Measurements from ENCODE around the gene RPS19BP1.

The RPS19BP1 gene

DNA sequence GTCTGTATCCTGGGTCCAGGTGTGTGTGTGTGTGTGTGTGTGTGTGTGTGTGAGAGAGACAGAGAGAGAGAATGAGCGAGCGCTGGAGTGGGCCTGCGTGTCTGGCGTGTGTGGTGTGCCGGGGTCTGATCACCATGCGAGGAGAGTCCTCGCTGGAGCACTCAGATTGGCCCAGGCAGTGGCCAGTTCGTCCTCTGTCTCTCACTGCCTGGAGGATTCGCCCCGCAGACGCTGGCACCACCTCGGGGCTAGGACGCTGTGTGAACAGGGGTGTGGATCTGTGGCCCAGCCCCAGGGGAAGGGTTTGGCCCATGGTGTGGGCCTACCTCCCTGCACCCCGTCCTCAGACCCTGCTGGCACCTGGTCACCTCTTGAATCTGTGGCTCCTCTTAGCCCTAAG lies 26.4 kb upstream of the RPS19BP1 start:
- DNase-seq = no peak

DNA sequence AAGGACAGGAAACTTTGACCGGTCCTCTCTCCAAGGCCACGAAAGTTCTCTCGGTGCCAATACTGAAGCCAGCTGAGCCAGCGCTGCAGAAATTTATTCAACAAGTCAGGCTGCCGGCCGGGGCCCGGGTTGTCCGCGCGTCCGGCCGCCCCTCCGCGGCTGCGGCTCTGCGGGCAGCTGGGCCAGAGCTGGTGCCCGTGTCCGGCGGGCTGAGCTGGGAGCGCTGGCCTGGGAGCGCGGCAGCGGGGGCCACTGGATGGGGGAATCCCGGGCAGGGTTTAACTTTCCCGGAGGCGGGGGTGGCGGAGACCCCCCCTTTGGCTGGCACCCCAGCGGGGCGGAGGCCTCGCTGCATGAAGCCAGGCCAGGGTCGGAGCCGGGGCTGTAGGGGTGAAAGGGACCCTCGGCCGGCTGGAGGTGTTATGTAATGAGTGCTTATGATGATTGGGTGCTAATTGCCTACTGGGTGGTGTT lies 25.7 kb upstream of the RPS19BP1 start:
- no peak for DNase-seq

DNA sequence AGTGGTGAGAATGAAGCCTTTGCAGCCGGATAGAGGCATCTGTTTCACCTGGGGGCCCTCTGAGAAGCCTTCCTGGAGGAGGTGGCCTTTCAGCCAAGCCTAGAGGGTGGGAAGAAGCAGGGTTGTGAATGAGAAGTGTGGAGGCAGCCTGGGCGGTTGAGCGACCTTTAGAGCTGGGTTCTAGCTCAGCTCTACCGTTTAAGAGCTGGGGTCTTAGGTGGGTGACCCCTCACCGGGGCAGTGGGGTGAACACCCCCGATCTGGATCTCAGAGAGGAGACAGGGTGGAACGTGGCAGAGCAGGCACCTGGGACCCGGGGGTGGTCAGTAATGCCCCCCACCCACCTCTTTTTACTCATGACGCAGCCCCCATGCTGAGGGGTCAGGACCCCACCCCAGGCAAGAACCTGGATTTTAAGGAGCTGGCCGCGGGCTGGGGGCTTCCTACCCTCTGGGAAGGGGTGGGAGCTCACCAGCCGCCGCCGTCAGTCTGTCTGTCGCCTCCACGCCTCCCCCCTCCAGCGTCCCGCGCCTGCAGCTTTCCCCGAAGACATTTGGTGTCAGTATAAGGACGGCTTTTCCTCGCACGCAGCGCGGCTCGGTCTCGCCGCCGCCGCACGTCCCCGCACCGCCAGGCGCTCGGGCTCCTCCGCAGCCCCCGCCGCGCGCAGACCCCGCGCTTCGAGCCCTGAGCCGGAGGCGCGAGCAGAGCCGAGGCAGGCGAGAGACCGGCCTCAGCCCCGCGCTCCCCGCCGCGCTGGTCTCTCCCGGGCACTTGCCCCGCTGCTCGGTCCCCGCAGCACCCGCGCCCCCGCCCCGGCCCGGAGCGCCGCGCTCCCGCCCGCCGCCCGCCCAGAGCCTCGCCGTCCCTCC lies 24.7 kb upstream of the RPS19BP1 start:
- no peak for DNase-seq

DNA sequence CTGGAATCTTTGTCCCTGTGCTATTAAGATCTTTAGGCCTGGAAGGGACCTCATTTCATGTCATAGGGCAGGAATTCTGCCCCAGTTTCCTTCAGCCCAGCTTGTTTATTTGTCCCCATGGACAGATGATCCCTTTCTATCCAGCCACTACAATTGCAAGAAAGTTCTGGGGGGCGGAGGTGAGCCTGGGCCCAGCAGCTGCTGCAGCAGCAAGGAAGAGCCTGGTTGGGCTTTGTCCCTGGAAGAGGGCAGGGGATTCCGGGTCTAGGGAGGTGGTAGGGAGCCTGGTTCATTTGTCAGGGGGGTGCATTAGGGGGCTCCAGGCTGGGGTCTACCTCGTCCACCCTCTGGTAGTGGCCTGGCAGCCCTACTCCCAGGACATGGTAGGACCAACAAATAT lies 21.6 kb upstream of the RPS19BP1 start:
- DNase-seq = no peak

DNA sequence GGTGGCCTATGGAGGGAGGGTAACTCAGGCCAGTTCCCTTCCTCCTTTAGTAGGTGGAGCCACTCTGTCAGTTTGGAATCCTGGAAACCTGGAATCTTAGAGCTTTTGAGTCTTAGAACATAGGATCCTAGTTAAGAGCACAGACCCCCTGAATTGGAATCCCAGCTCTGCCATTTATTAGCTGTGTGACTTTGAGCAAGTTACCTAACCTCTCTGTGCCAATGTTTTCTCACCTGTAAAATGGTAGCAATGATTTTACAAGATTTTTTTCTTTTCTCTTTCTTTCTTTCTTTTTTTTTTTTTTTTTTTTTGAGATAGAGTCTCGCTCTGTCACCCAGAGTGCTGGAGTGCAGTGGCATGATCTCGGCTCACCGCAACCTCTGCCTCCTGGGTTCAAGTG lies 20.9 kb upstream of the RPS19BP1 start:
- DNase-seq = no peak

DNA sequence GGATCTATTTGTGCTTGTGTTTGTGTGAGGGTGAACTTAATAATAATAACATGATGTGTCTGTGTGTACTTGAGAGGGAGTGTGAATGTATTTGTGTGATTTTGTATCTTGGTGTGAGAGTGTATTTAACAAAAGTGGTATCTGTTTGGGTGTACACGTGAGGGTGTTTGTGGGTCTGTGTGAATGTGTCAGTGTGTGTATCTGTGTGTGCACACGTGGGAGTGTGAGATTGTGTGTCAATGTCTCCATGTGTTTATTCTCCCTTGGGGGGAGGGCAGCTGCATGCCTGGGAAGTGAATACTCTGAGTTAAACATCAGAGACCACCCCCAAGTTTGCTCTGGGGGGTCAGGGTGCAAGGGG lies 15.0 kb upstream of the RPS19BP1 start:
- DNase-seq = no peak

DNA sequence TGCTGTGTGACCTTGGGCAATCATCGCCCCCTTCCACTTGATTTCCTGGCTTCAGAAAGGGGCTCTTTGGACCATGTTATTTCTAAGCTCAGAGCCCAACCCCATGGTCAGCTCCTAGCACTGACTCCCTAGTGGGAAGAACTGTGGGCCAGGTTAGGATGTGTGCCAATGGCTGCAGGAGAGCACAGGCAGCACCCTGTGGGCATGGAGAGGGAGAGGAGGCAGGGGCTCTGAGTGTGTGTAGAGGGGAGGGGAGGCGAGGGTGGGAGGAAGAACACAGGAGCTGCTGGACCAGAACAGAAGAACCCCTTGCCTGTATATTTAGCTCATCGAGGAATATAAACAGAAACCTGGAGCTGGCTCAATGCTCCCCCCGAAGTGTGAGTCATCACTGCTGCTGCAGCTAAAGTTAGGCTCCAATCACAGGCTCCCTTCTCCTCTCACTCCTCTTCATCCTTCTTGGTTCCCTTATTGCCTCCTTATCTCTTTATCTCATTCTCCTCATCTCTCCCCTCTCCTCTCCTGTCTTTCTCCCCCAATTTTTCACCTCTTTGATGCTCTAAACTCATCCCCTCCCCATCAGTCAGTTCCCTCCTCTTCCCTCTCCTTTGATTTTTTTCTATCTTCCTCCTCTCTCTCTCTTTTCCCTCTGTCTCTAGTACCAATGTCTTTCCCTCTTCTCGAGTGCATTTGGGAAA lies 14.5 kb upstream of the RPS19BP1 start:
- DNase-seq = no peak

DNA sequence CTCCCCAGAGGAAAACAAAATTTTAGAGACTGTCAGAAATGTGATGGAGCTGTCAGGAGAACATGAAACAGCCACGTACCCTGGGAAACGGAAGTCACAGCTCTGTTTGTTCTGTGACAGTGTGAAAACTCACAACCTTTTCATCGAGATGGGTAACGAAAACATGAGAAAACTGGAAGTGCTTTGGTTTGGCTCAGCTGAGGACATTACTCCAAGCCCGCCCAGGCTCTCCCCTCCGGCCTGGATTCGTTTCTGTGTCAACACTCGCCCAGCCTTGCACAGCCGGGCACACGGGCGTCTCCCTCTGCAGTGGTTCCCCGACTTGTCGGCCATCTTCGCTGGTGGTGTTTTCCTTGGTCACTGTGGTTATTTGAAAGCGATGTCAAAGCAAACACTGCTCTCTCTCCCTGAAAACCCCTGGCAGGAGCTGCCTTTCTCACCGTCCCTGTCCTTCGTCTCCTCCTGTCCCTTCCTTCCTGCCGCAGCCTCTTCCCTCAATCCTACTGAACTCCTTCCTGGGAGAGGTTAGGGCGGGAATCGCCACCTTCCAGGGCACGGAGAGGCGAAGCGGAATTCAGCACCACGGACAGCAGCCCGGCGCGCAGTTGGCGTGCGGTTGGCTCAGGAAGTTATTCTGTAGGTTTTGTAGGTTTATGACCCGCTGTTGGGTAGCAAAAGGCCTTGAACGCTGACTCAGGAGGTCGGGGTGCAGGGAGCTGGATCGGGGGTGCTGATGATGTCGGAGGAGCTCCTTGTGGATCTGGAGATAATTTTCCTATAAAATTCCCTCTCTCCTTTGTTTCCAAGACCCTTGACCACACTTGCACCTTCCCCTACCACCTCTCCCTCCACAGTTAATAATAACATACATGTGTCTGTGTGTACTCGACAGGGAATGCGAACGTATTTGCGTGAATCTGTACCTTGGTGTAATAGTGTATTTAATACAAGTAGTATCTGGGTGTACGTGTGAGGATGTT lies 13.1 kb upstream of the RPS19BP1 start:
- DNase-seq = no peak

DNA sequence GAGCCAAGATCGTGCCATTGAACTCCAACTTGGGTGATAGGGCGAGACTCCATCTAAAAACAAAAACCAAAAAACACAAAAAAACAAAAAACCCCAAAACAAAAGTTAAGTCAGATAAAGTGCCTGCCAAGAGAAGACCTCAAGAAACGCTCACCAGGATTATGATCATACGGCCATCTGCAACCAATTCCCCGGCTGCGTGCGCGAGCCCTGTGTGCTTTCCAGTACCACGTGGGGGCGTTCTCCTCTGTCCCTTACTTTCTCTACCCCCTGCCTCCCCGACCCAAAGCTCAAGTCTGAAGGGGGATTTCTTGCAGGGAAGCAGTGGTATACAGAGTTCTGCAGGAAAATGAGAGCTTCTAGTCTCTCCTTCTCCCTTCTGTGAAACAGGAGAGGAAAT lies 10.5 kb upstream of the RPS19BP1 start:
- no peak for DNase-seq

DNA sequence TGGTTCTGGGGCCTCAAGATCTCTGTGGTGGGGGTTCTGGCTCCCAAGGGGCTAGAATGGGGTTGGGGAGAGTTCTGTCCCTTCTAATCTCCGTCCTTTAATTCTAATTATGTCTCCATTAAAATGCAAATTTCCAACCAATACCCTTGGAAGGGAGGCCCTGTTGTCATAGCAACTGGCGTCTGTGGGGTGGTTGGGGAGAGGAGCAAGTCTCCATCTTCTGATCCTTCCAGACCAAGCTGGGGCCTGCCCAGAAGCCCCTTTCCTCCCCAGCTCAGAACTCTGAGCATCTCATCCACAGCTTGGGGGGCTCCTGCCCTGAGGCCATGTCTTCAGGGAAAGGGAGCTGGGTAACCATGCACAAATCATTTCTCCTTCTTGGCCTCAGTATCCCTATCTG lies 5.4 kb upstream of the RPS19BP1 start:
- no peak for DNase-seq

DNA sequence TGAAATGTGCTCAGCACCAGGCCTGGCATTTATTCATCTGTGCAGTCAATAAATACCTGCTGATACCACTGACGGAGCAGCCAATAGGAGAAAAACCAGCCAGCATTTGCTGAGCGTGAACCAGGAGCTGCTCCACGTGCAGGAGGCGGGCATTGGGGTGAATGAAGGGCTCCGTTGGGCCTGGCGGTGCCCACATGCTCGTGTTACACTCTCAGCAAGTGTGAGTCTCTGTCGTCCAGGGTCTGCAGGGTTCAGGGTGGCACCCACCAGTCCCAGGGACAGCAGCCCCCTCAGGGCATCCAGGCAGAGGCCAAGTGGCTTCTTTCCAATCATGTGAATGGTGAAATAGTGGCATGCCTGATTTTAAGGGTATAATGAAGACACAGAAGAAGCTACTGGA lies 4.2 kb upstream of the RPS19BP1 start:
- DNase-seq = no peak

DNA sequence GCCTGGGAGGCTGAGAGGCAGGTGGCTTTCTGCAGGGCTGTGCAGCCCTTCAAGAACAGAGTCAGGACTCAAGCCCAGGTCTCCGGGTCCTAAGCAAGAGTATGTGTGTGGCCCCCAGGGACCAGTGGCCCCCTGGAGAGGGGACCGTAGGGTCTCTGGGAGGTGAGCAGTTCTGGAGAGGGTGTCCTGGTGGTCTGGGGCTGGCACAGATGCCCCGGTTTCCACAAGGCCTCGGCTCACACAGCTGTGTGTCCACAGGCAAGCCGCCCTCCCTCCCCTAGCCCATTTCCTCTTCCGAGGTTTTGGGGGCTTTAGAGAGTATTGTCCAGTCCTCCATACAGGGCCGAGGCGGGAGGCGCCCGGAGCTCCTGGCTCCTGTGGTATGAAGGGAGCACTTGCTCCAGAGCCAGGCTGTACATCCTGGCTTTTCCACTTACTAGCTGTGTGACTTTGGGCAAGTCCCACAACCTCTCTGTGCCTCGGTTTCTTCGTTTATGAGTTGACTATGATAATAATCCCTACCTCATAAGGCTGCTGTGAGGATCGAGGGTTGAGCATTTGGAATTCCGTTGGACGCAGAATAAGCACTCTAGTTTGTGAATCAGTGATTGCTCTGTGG lies 3.4 kb upstream of the RPS19BP1 start:
- no peak for DNase-seq

DNA sequence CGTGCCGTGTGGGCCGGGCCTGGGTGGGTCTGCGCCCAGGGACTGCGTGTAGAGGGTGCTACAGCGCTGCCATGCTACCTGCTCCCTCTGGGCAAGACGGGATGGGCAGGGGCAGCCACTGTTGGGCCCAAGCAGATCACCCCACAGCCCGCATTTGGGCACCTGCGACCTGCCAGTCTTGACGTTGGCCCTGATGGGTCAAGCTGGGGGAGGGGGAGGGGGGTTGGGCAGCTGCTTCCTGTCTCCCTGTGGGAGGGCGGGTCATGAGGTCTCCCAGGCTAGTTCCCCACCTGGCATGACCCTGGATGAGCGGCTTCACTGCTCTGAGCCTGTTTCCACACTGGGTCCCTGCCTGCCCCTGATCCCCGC lies 2.8 kb upstream of the RPS19BP1 start:
- no peak for DNase-seq

DNA sequence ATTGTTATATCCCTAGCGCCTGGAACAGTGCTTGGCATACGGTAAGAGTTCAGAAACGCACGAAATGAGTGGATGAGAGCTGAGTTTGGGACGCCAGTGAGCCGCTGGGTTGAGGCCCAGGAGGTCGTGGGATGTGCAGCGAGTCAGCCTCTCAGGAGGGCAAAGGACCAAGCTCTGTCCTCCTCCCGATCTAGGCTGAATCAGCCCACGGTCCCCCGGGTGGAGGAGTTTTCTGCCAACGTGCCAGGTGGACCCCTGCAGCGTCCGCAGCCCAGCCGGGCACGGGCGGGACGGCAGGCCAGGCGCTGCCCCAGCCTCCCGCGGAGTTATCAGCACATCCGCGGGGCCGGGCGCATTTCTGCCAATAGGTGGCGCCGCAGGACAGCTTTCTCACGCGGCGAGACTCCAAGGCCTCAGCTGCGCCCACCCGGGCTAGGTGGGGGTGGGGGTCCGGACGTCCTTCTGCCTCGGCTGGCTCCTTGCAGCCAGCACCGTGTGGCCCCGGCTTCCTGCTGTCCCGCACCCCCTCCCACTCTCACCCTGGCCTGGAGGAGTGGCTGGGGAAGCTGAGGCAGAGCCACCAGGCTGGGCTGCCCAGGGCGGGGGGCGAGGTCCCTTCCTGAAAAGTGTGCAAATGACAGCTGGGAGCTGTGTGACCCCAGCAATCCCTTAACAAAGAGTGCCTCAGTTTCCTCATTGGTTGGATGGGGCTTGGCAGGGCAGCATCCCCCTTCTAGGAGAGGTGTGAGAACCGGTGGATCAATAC lies 2.2 kb upstream of the RPS19BP1 start:
- DNase-seq = peak; percentile 73

DNA sequence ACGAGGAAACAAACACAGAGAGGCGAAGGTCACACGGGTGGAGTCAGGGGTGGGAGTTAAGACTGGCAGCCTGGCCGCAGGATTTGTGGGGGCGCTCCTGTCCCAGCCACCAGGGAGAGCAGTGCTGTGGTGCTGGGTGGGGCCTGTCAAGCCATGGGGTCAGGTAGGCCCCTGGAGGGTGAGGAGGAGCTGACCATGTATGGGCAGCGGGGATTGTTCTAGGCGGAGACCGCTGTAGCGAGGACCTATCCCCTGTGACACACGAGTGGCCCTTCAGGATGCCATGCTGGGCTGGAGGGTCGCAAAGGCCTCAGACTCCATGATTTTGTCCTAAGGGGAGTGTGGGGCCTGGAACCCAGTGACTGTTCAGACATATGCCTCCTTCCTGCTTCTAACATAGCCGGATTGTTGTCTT lies 1.6 kb upstream of the RPS19BP1 start:
- no peak for DNase-seq

DNA sequence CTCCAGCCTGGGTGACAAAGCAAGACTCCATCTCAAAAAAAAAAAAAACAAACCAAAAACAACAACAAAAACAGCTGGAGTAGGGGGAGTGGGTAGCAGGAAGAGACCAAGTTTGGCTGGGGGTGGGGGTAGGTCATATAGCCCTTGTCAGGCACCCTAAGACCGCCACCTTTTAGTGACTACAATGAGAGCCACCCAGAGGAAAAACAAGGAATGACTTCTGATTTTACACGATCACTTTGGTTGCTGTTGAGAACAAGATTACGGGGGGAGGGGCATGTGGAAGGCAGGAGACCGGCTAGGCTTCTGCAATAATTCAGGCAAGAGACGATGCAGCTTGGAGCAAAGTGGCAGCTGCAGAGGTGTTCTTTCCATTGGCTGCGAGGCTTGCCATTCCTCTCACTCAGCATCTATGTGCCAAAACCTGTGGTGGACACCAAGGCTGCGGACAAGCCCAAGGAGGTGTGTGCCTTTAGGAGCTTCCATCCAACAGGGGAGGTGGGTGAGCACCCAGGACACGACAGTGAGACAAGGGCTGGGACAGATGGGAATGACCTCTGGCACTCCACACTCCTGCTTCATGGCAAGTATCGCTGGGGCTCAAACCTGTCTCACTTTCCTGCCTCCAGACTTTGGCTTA lies 1.7 kb downstream of the RPS19BP1 start:
- no peak for DNase-seq

DNA sequence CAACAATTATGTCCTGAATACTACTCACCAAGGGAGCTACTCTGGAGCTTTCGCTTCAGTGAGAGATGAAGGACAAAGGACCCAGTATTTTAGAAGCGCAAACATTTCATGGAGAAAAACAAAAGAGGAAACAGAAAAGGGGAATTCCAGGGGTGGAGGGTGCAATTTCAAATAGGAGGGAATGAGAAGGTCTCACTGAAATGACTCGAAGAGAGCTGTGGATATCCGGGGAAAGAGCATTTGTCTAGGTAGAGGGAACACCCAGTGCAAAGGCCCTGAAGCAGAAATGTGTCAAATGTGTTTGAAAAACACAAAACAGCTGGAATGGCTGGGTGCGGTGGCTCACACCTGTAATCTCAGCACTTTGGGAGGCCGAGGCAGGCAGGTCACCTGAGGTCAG lies 2.4 kb downstream of the RPS19BP1 start:
- DNase-seq = no peak

DNA sequence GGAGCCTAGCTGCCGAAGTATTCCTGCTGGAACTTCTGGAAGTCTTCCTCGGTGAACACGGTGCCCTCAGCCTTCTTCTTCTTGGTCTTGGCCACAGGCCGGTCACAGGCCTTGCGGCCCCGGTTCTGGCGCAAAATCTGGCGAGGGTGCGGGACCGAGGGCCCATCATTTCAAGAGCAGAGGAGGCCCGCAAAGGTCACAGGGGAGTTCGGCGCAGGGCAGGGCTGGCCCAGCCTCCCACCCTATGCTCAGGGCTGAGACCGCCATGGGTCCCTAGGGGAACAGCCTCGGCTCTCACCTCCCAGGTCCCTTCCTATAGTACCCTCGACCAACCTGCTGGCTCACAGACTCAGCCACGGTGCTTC lies 3.1 kb downstream of the RPS19BP1 start:
- DNase-seq = no peak

DNA sequence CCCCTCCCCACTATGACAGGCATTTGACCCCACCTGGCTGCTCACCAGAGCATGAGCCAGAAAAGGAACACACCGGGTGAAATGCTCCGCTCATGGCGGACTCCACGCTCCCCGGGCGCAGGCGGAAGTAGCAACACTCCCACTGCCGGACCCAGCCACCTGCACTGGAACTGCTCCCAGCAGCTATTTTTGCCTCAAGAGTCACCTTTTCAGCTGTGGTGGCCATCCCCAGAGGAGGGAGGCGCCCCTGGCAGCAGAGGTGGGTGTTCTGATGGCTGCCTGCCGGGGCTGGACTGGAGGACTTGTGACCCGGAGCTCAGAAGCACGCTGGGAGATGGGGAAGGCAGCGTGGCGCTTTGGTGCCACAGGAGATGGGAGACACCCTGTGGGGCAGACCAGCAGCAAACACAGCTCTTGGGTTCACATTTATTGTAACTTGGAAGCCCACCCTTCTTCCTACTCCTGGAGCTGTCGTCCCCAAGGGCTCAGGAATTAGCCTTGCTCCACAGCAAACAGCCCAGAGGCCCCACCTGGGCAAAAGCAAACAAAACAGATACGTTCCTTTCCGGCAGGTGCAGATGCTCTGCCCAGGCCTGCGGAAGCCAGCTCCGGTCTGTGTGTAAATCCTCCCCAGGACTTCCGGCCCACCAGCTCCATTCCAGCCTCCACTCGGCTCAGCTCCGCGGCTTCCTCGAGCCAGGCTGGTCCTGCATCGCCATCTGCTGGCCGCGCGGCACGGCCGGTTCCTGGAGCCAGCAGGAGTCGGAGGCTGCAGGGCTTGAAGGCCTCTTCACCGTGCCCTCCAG lies 3.7 kb downstream of the RPS19BP1 start:
- peak; percentile 66 for DNase-seq

DNA sequence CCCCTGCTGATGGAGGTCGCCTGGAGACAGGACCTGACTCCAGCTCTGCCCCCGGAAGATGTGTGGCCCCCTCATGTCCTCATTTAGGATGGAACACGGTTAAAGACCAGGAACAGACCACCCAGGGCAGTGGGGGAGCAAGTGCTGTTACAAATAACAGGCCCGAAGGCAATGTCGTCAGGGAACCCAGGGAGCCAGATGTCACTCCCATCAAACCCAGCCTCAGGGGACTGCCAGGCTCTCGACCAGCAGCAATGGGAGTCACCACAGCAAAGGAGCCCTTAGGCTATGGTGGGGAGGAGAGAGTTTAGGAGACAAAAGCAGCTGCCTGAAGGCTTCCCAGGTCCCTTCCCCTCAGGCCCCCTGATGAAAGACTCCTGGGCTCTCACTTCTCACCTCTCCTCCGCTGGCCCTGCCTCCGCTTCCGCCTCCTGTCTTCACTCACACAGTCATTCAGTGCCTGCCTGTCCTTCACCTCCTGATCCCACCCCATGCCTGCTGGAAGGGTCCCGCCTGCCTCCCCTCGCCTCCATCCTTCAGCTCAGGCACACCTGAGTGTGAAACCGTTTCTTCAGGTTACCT lies 4.4 kb downstream of the RPS19BP1 start:
- DNase-seq = no peak

All from T1000 (cell line).